Heart left ventricle (tissue), 16 donors: ENCODE data around the gene MRAP. TPM values are rescaled to one million over a fixed set of nuclear protein-coding genes. Genes with fewer than 3 reads are reported as not detected.

Experiments
- ATAC-seq, 4 donors: fragments of 200-7000 bp; cut with Tn5 transposase; one replicate each; pipeline ENCODE4 v1.9.1; 2020 to 2022; ENCODE audit warnings: moderate library complexity in 4 of 4, mild to moderate bottlenecking in 3 of 4, moderate number of reproducible peaks in 1 of 4
- DNase-seq, 5 donors: peaks; one replicate each; pipeline ENCODE4 v3.0.0-alpha.2; 2020
- H3K27ac ChIP-seq, 12 donors: fragments of 200-600 bp; sonication (generic) in 4 of 12; one replicate each; pipeline versions ENCODE4 v1.5.0 to v1.8.0; 2016 to 2022; ENCODE audit warnings: mild to moderate bottlenecking in 2 of 12
- H3K27me3 ChIP-seq, 9 donors: fragments of 200-600 bp; sonication (generic) in 2 of 9; one replicate each; pipeline versions ENCODE4 v1.5.1 to v1.8.0; 2016 to 2022; ENCODE audit warnings: mild to moderate bottlenecking in 3 of 9
- H3K36me3 ChIP-seq, 9 donors: fragments of 200-600 bp; sonication (generic) in 2 of 9; one replicate each; pipeline versions ENCODE4 v1.5.0 to v1.8.0; 2018 to 2022; ENCODE audit warnings: mild to moderate bottlenecking in 2 of 9
- H3K4me1 ChIP-seq, 12 donors: fragments of 200-600 bp; sonication (generic) in 4 of 12; one replicate each; pipeline versions ENCODE4 v1.5.0 to v1.8.0; 2016 to 2022; ENCODE audit warnings: mild to moderate bottlenecking in 3 of 12
- H3K4me3 ChIP-seq, 12 donors: fragments of 200-600 bp; sonication (generic) in 4 of 12; one replicate each; pipeline versions ENCODE4 v1.5.0 to v1.8.0; 2017 to 2022; ENCODE audit warnings: mild to moderate bottlenecking in 9 of 12, moderate library complexity in 4 of 12
- H3K9me3 ChIP-seq, 12 donors: fragments of 200-600 bp; sonication (generic) in 4 of 12; one replicate each; pipeline versions ENCODE4 v1.5.0 to v1.8.0; 2016 to 2022; ENCODE audit warnings: mild to moderate bottlenecking in 1 of 12
- CTCF ChIP-seq, 12 donors: fragments of 200-600 bp; sonication (generic) in 4 of 12; IDR thresholded peaks; one replicate each; pipeline versions ENCODE4 v1.5.0 to v1.8.0; 2018 to 2022; ENCODE audit warnings: antibody characterized with exemption in 12 of 12, mild to moderate bottlenecking in 5 of 12
- POLR2A ChIP-seq, 2 donors: fragments of 450-650 bp; IDR thresholded peaks; one replicate each; pipeline ENCODE4 v1.6.1; 2017; ENCODE audit warnings: antibody characterized with exemption in 2 of 2, mild to moderate bottlenecking in 2 of 2, moderate library complexity in 2 of 2
- WGBS, 4 donors: extraction: QIAGEN DNeasy Blood & Tissue Kit in 2 of 4; methylation state at CpG; one replicate each; pipeline versions ENCODE4 v1.1.5 to v1.1.7; 2013 to 2018; 5-methylcytosine and 5-hydroxymethylcytosine counted together
- intact Hi-C, 10 donors: fragments of 100-400 bp; cut with DNase I; formaldehyde crosslinking; loops; one replicate each; pipeline versions ENCODE4 v1.11.1 to v1.14.2; 2022
- long read RNA-seq, 3 donors: library from polyadenylated mRNA; unstranded; transcript quantifications; one replicate each; pipeline ENCODE4 v2.0.0, GENCODE V29; 2020 to 2021
- polyA plus RNA-seq, 2 donors: library from polyadenylated mRNA; stranded (reverse); fragments of 200-250 nt; gene quantifications; one replicate each; pipeline ENCODE4 v1.2.3, GENCODE V29; 2013
- total RNA-seq, 9 donors: library from RNA; depleted of rRNA in 2 of 9; stranded (reverse); fragments of >200 nt in 2 of 9; fragmentation: NEBNext Ultra II Directional in 3 of 9; extraction: Animal tissue kit (Norgen Biotek cat#: 25700) in 3 of 9; gene quantifications; one replicate each; pipeline versions ENCODE4 v1.1.0 to v1.2.4, GENCODE V29; 2016 to 2023
- donor health status: ischemic (EF 13 %, LVEDD 7.1; RV severe dilation, severe dysfunction).
- donor health status: healthy with polysubstance abuse.
- donor health status: DM: no; HTN: yes; CAD: no.
- donor health status: DM: no; HTN: no; CAD: no.
- donor health status: ischemic (EF 25% LVEDD 6.9; RV normal size, moderate dysfunction).
- donor health status: ischemic (EF 25% LVEDD 5.7; RV mildly dilated, moderate dysfunction).
- donor health status: healthy.
- donor health status: DM: yes; HTN: yes; CAD: no.
- donor health status: ischemic (EF 35%, LVEDD 5.7; RV mildly dilated, moderate dysfunction).
- donor health status: nonischemic (EF 11% LVEDD 7.7; RV severe dilation, severe dysfunction).
- donor health status: DM: yes; HTN: yes; CAD: no.
- donor health status: PGD.
- donor health status: ischemic (EF 29% LVEDD 5.4; RV normal size, mild dysfunction).
- donor health status: nonischemic (EF 23%, LVEDD 6.1; RV moderate dilation, normal function).

The MRAP gene
- 1 to 10 TPM in 2 of 9 donors, under 1 TPM in 2, not detected in 5; 0.58 to 4.2 (median 1.5) TPM for total RNA-seq
- 1 to 10 TPM in 1 of 2 donors, under 1 TPM in 1; 0.57 to 6.5 TPM for polyA plus RNA-seq
- long read RNA-seq, donor 1, partial matches to known transcripts = 0 of 1 reads
- long read RNA-seq, donor 1, other reads (novel, unspliced or antisense) = 1 of 1 reads
- long read RNA-seq, donor 2 = 0 reads
- long read RNA-seq, donor 3 = 0 reads

GRCh38 chr21:32298658-32299081 is at the start of gene MRAP:
Gene MRAP, plus strand, starts transcription at chr21:32298855. Its CDS starts 117 bp downstream, at chr21:32298972.
- H3K27ac ChIP-seq = no peak within 1 kb of the TSS
- 76 to 81% (median 80%) methylated on average over 14 of the region's 14 CpGs for WGBS, 4 donors
- no peaks in the 10 kb centered on the region for H3K27me3 ChIP-seq
- TF ChIP-seq POLR2A (IDR thresholded peaks at IDR 0.05) (no peak), CTCF (IDR thresholded peaks at IDR 0.05) (no peak)
- DNase-seq (no peak), ATAC-seq (peak in 2 of 4 donors; percentile 30 to 45)
- no peaks in the 10 kb centered on the region for H3K9me3 ChIP-seq
- no peaks in the 10 kb centered on the region for H3K36me3 ChIP-seq
- no peaks in the 10 kb centered on the region for H3K4me1 ChIP-seq
- H3K4me3 ChIP-seq = no peak within 1 kb of the TSS
- intact Hi-C loops = no loop called here

- Histone ChIP-seq H3K27ac (no peak overlapping the region), H3K4me1 (peaks cover 0 to 25% (median 7%) of the 10 kb centered on the region in 12 donors), H3K27me3 (no peaks in the 10 kb centered on the region), H3K36me3 (no peaks in the 10 kb centered on the region), H3K9me3 (peaks cover 0 to 8% (median 0%) of the 10 kb centered on the region in 12 donors), H3K4me3 (no peak overlapping the region)
- DNase-seq (no peak), ATAC-seq (no peak)
- intact Hi-C loops = loop anchor here in 3 of 10 donors (10.0 kb wide), 1 partner anchor 255 kb away; no protein-coding TSS in a partner anchor
- WGBS, 4 donors = 77 to 82% (median 78%) methylated on average over 15 of the region's 15 CpGs
- TF ChIP-seq CTCF (IDR thresholded peaks at IDR 0.05) (no peak), POLR2A (IDR thresholded peaks at IDR 0.05) (no peak)
These were observed 49.0 kb upstream of the MRAP start for GRCh38 chr21:32249511-32250280.

GRCh38 chr21:32252136-32252535 is 46.5 kb upstream of the MRAP start:
- intact Hi-C loops = loop anchor here in 3 of 10 donors (10.0 kb wide), 1 partner anchor 257 kb away; no protein-coding TSS in a partner anchor
- H3K36me3 ChIP-seq = no peaks in the 10 kb centered on the region
- H3K27ac ChIP-seq = no peak overlapping the region
- no peak for TF ChIP-seq CTCF (IDR thresholded peaks at IDR 0.05)
- TF ChIP-seq POLR2A (IDR thresholded peaks at IDR 0.05) = no peak
- DNase-seq (no peak), ATAC-seq (no peak)
- H3K9me3 ChIP-seq = peaks cover 0 to 8% (median 0%) of the 10 kb centered on the region in 12 donors
- no peak overlapping the region for H3K4me3 ChIP-seq
- no peaks in the 10 kb centered on the region for H3K27me3 ChIP-seq
- H3K4me1 ChIP-seq = peaks cover 0 to 37% (median 14%) of the 10 kb centered on the region in 12 donors

- 23 to 44% (median 42%) methylated on average over 7 of the region's 7 CpGs for WGBS, 4 donors
- intact Hi-C loops = loop anchor here in 3 of 10 donors (10.0 kb wide), 1 partner anchor 258 kb away; no protein-coding TSS in a partner anchor
These were observed 45.4 kb upstream of the MRAP start for GRCh38 chr21:32253215-32253641.

More at GRCh38 chr21:32253215-32253641, 45.4 kb upstream of the MRAP start:
- no peak for TF ChIP-seq CTCF (IDR thresholded peaks at IDR 0.05)
- no peak for TF ChIP-seq POLR2A (IDR thresholded peaks at IDR 0.05)
- Histone ChIP-seq H3K4me3 (no peak overlapping the region), H3K36me3 (no peaks in the 10 kb centered on the region), H3K9me3 (peaks cover 0 to 8% (median 0%) of the 10 kb centered on the region in 12 donors), H3K27me3 (no peaks in the 10 kb centered on the region), H3K27ac (peak overlapping the region in 6 of 12 donors; percentile 26 to 56 (median 54)), H3K4me1 (peaks cover 0 to 44% (median 17%) of the 10 kb centered on the region in 12 donors)
- ATAC-seq = peak; percentile 65 to 82 (median 77)
- DNase-seq = peak; percentile 61 to 72 (median 66)
